Measurements from ENCODE around the gene HEATR1.

HEATR1 gene

GRCh38 chr1:236520445-236521005, 83.8 kb downstream of the HEATR1 start:
- Histone ChIP-seq H3K4me1 (ENCODE audit: control insufficient read depth in 1 of 2, insufficient read depth in 2 of 2, low read length in 2 of 2) (peaks cover 0 to 3% of the 10 kb centered on the region in 2 donors), H3K4me3 (ENCODE audit: low read depth in 1 of 2, low read length in 2 of 2) (no peak overlapping the region), H3K27me3 (ENCODE audit: low read depth, low read length) (no peaks in the 10 kb centered on the region), H3K36me3 (ENCODE audit: control insufficient read depth in 1 of 2, insufficient read depth in 2 of 2, low read length in 2 of 2) (no peaks in the 10 kb centered on the region), H3K9me3 (ENCODE audit: control insufficient read depth in 1 of 2, low read length in 2 of 2) (no peaks in the 10 kb centered on the region), H3K27ac (ENCODE audit: low read length) (no peak overlapping the region)

- no peaks in the 10 kb centered on the region for H3K36me3 ChIP-seq (ENCODE audit: control insufficient read depth in 1 of 2, insufficient read depth in 2 of 2, low read length in 2 of 2)
- no peaks in the 10 kb centered on the region for H3K4me1 ChIP-seq (ENCODE audit: control insufficient read depth in 1 of 2, insufficient read depth in 2 of 2, low read length in 2 of 2)
- H3K9me3 ChIP-seq (ENCODE audit: control insufficient read depth in 1 of 2, low read length in 2 of 2), result no peaks in the 10 kb centered on the region
- no peaks in the 10 kb centered on the region for H3K27me3 ChIP-seq (ENCODE audit: low read depth, low read length)
- no peak overlapping the region for H3K27ac ChIP-seq (ENCODE audit: low read length)
- no peak overlapping the region for H3K4me3 ChIP-seq (ENCODE audit: low read depth in 1 of 2, low read length in 2 of 2)
Observed at GRCh38 chr1:236518322-236518721, 86.0 kb downstream of the HEATR1 start.

GRCh38 chr1:236516929-236517704, 87.2 kb downstream of the HEATR1 start:
- Histone ChIP-seq H3K27me3 (ENCODE audit: low read depth, low read length) (no peaks in the 10 kb centered on the region), H3K9me3 (ENCODE audit: control insufficient read depth in 1 of 2, low read length in 2 of 2) (no peaks in the 10 kb centered on the region), H3K4me1 (ENCODE audit: control insufficient read depth in 1 of 2, insufficient read depth in 2 of 2, low read length in 2 of 2) (no peaks in the 10 kb centered on the region), H3K27ac (ENCODE audit: low read length) (no peak overlapping the region), H3K36me3 (ENCODE audit: control insufficient read depth in 1 of 2, insufficient read depth in 2 of 2, low read length in 2 of 2) (no peaks in the 10 kb centered on the region), H3K4me3 (ENCODE audit: low read depth in 1 of 2, low read length in 2 of 2) (no peak overlapping the region)

GRCh38 chr1:236515443-236515958, 88.8 kb downstream of the HEATR1 start:
- Histone ChIP-seq H3K27me3 (ENCODE audit: low read depth, low read length) (no peaks in the 10 kb centered on the region), H3K27ac (ENCODE audit: low read length) (no peak overlapping the region), H3K4me3 (ENCODE audit: low read depth in 1 of 2, low read length in 2 of 2) (no peak overlapping the region), H3K9me3 (ENCODE audit: control insufficient read depth in 1 of 2, low read length in 2 of 2) (no peaks in the 10 kb centered on the region), H3K4me1 (ENCODE audit: control insufficient read depth in 1 of 2, insufficient read depth in 2 of 2, low read length in 2 of 2) (no peaks in the 10 kb centered on the region), H3K36me3 (ENCODE audit: control insufficient read depth in 1 of 2, insufficient read depth in 2 of 2, low read length in 2 of 2) (no peaks in the 10 kb centered on the region)

- Histone ChIP-seq H3K27ac (ENCODE audit: low read length) (no peak overlapping the region), H3K36me3 (ENCODE audit: control insufficient read depth in 1 of 2, insufficient read depth in 2 of 2, low read length in 2 of 2) (no peaks in the 10 kb centered on the region), H3K27me3 (ENCODE audit: low read depth, low read length) (no peaks in the 10 kb centered on the region), H3K4me1 (ENCODE audit: control insufficient read depth in 1 of 2, insufficient read depth in 2 of 2, low read length in 2 of 2) (no peaks in the 10 kb centered on the region), H3K4me3 (ENCODE audit: low read depth in 1 of 2, low read length in 2 of 2) (no peak overlapping the region), H3K9me3 (ENCODE audit: control insufficient read depth in 1 of 2, low read length in 2 of 2) (no peaks in the 10 kb centered on the region)
Observed at GRCh38 chr1:236514703-236515442, 89.4 kb downstream of the HEATR1 start.

GRCh38 chr1:236511735-236512418, 92.4 kb downstream of the HEATR1 start:
- Histone ChIP-seq H3K9me3 (ENCODE audit: control insufficient read depth in 1 of 2, low read length in 2 of 2) (no peaks in the 10 kb centered on the region), H3K27ac (ENCODE audit: low read length) (no peak overlapping the region), H3K4me1 (ENCODE audit: control insufficient read depth in 1 of 2, insufficient read depth in 2 of 2, low read length in 2 of 2) (no peaks in the 10 kb centered on the region), H3K36me3 (ENCODE audit: control insufficient read depth in 1 of 2, insufficient read depth in 2 of 2, low read length in 2 of 2) (no peaks in the 10 kb centered on the region), H3K4me3 (ENCODE audit: low read depth in 1 of 2, low read length in 2 of 2) (no peak overlapping the region), H3K27me3 (ENCODE audit: low read depth, low read length) (no peaks in the 10 kb centered on the region)

- H3K4me1 ChIP-seq (ENCODE audit: control insufficient read depth in 1 of 2, insufficient read depth in 2 of 2, low read length in 2 of 2), result no peaks in the 10 kb centered on the region
- no peak overlapping the region for H3K27ac ChIP-seq (ENCODE audit: low read length)
- H3K9me3 ChIP-seq (ENCODE audit: control insufficient read depth in 1 of 2, low read length in 2 of 2), result no peaks in the 10 kb centered on the region
- no peak overlapping the region for H3K4me3 ChIP-seq (ENCODE audit: low read depth in 1 of 2, low read length in 2 of 2)
- no peaks in the 10 kb centered on the region for H3K36me3 ChIP-seq (ENCODE audit: control insufficient read depth in 1 of 2, insufficient read depth in 2 of 2, low read length in 2 of 2)
- no peaks in the 10 kb centered on the region for H3K27me3 ChIP-seq (ENCODE audit: low read depth, low read length)
Observed at GRCh38 chr1:236509647-236510401, 94.5 kb downstream of the HEATR1 start.

GRCh38 chr1:236509203-236509602, 95.1 kb downstream of the HEATR1 start:
- no peaks in the 10 kb centered on the region for H3K4me1 ChIP-seq (ENCODE audit: control insufficient read depth in 1 of 2, insufficient read depth in 2 of 2, low read length in 2 of 2)
- H3K27me3 ChIP-seq (ENCODE audit: low read depth, low read length), result no peaks in the 10 kb centered on the region
- H3K27ac ChIP-seq (ENCODE audit: low read length), result no peak overlapping the region
- H3K4me3 ChIP-seq (ENCODE audit: low read depth in 1 of 2, low read length in 2 of 2), result no peak overlapping the region
- H3K9me3 ChIP-seq (ENCODE audit: control insufficient read depth in 1 of 2, low read length in 2 of 2), result no peaks in the 10 kb centered on the region
- no peaks in the 10 kb centered on the region for H3K36me3 ChIP-seq (ENCODE audit: control insufficient read depth in 1 of 2, insufficient read depth in 2 of 2, low read length in 2 of 2)

- H3K36me3 ChIP-seq (ENCODE audit: control insufficient read depth in 1 of 2, insufficient read depth in 2 of 2, low read length in 2 of 2), result no peaks in the 10 kb centered on the region
- H3K4me1 ChIP-seq (ENCODE audit: control insufficient read depth in 1 of 2, insufficient read depth in 2 of 2, low read length in 2 of 2), result no peaks in the 10 kb centered on the region
- no peak overlapping the region for H3K4me3 ChIP-seq (ENCODE audit: low read depth in 1 of 2, low read length in 2 of 2)
- no peaks in the 10 kb centered on the region for H3K9me3 ChIP-seq (ENCODE audit: control insufficient read depth in 1 of 2, low read length in 2 of 2)
- no peaks in the 10 kb centered on the region for H3K27me3 ChIP-seq (ENCODE audit: low read depth, low read length)
- H3K27ac ChIP-seq (ENCODE audit: low read length), result no peak overlapping the region
Observed at GRCh38 chr1:236508593-236509027, 95.7 kb downstream of the HEATR1 start.

GRCh38 chr1:236507022-236507700, 97.2 kb downstream of the HEATR1 start:
- no peak overlapping the region for H3K27ac ChIP-seq (ENCODE audit: low read length)
- no peak overlapping the region for H3K4me3 ChIP-seq (ENCODE audit: low read depth in 1 of 2, low read length in 2 of 2)
- peaks cover 0 to 10% of the 10 kb centered on the region in 2 donors for H3K4me1 ChIP-seq (ENCODE audit: control insufficient read depth in 1 of 2, insufficient read depth in 2 of 2, low read length in 2 of 2)
- H3K9me3 ChIP-seq (ENCODE audit: control insufficient read depth in 1 of 2, low read length in 2 of 2), result no peaks in the 10 kb centered on the region
- H3K36me3 ChIP-seq (ENCODE audit: control insufficient read depth in 1 of 2, insufficient read depth in 2 of 2, low read length in 2 of 2), result no peaks in the 10 kb centered on the region
- H3K27me3 ChIP-seq (ENCODE audit: low read depth, low read length), result no peaks in the 10 kb centered on the region

Data from muscle layer of duodenum (tissue), 2 donors.